ENCODE results near the gene WDR31.
"Not testable (repeated sequence)": the region's sequence is repeated elsewhere in the genome, so short reads cannot be mapped to it uniquely, and the experiment has no call there.

WDR31 gene

DNA sequence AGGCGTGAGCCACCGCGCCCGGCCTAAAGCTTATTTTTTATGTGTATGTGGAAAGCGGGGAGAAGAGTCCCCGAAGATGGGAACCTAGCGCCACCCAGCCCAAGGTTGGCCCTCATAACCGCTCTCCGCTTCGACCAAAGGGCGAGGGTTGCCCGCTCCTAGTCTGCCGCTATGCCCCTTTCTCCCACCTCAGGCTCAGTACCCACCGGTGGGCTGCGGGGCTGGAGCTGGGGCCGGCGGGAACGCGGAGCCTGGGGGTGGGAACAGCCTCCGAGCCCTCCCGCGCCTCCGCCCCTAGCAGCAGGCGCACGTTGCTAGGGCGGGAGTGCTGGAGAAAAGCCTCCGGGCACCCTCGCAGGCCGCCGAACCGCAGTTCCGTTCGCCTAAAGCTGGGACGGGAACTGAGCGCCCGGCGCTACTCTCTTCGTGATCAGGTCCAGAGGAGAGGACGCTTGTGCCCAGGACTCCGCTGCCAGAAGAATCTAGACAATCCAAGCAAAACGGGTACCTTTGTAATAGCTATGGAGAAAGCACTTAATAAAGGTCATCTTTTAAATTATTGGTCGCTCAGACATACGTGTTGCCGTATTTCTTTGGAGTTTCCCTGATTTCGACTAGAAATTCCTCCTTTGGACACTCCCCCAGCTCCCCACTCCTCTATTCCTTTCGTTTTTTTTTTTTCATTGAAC is at the start of gene WDR31:
Gene WDR31, minus strand, starts transcription at position 265 of the 689 bp plus-strand sequence. CDS start 8,253 bp downstream, outside the sequence.
- H3K27ac ChIP-seq: peak within 1 kb of the TSS; percentile 71
- TF ChIP-seq ZFX (IDR thresholded peaks at IDR 0.05): peak; percentile 48
- TF ChIP-seq, protein P1, sequence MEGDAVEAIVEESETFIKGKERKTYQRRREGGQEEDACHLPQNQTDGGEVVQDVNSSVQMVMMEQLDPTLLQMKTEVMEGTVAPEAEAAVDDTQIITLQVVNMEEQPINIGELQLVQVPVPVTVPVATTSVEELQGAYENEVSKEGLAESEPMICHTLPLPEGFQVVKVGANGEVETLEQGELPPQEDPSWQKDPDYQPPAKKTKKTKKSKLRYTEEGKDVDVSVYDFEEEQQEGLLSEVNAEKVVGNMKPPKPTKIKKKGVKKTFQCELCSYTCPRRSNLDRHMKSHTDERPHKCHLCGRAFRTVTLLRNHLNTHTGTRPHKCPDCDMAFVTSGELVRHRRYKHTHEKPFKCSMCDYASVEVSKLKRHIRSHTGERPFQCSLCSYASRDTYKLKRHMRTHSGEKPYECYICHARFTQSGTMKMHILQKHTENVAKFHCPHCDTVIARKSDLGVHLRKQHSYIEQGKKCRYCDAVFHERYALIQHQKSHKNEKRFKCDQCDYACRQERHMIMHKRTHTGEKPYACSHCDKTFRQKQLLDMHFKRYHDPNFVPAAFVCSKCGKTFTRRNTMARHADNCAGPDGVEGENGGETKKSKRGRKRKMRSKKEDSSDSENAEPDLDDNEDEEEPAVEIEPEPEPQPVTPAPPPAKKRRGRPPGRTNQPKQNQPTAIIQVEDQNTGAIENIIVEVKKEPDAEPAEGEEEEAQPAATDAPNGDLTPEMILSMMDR (conservative IDR thresholded peaks at IDR 0.05): no peak

DNA sequence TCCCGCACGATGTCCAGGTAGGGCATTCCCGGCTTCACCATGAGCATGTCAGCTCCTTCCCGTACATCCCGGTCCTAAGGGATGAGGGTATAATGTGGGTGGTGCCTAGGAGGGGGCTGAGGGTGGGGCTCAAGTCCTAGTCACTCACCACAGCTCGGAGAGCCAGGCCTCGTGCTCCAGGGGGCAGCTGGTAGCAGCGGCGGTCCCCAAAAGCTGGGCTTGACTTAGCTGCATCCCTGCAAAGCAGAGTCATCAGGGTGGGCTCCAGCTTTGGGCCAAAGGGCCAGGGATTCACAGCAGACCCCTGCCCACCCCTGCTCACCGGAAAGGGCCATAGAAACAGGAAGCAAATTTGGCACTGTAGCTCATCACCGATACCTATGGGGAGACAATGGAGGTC is 49.4 kb upstream of the WDR31 start:
- H3K27ac ChIP-seq: no peak overlapping the region
- TF ChIP-seq, protein P1 (conservative IDR thresholded peaks at IDR 0.05): no peak
- TF ChIP-seq ZFX (IDR thresholded peaks at IDR 0.05): no peak

DNA sequence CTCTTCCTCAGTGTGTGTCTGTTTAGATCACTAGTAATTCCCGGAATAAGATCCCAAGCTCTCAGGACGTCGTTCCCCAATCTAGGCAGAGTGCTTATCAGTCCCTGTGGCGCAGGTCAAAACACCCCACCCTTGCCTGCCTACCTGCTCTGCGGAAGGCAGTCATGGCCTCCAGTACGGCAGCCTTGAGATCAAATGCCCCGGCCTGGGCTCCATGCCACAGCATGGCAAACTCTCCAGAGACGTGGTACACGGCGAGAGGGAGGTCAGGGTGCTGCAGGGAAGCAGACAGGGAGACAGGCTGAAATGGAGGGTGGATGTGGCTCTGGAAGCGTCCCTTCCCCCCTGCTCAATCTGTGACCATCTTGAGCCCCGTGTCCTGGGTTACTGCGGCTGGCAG is 48.8 kb upstream of the WDR31 start:
- no peak overlapping the region for H3K27ac ChIP-seq
- no peak for TF ChIP-seq ZFX (IDR thresholded peaks at IDR 0.05)
- TF ChIP-seq, protein P1 (conservative IDR thresholded peaks at IDR 0.05): no peak

DNA sequence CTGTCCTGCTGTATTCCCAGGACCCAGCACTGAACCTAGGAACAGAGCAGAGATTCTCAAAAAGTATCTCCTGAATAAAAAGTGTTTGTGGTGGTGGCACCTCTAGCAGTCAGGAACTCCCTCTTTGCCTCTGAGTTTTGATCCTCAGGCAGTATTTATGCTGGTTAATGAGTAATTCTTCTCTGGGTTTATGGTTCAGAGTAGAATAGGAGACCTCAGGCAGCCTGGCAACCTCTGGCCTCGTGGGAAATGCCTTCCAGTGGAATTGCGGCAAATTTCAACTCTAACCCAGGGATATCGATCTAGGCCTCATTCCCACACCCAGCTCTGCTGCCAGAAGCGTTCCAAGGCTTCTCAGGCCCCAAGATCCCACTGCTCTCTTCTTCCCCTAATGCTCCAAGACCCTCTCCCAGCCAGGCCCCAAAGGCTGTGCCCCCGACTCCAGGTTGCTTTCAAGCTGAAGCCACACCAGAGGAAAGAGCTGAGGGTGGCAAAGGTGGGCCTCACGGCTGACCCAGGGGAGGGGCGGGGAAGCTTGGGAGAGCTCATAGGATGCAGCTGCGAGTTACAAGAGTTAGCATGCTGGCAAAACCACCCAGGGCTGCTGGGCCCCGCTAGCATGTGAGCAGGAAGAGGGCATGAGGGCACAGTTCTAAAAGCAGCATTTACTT is 47.6 kb upstream of the WDR31 start:
- H3K27ac ChIP-seq: no peak overlapping the region
- no peak for TF ChIP-seq ZFX (IDR thresholded peaks at IDR 0.05)
- TF ChIP-seq, protein P1 (conservative IDR thresholded peaks at IDR 0.05): no peak

DNA sequence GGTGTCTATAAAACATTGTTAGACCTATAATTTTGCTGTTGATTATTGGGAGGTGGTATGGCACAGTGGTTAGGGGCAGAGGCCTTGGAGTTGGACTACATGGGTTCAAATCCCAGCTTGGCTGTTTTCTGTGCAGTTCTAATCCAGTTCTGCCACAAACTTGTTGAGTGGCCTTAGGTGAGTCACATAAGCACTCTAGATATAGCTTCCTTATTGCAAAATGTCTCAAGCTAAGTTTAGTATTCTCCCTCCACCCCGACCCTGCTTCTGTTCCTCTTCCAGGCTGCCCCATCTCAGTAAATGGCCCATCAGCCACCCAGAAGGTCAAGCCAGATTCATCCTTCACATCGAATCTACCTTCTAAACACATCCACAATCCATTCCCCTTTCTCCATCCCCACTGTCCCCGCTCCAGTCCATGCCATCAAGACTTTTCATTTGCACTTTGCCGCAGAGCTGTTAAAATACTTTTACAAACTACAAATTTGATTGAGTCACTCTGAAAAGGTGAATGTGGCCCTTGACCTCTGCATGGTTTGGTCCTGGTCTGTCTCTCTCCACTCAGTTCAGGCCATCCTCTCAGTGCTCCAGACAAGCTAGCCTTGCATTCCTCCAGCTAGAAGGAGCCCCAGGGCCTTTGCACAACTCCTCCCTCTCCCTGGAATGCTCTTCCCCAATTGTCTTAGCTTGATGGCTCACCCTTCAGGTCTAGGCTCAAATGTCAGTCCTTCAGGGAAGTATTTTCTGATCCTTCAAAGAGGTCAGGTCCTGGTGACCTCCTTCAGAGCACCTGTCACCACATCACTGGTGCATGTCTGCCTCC is 46.7 kb upstream of the WDR31 start:
- no peak overlapping the region for H3K27ac ChIP-seq
- TF ChIP-seq ZFX (IDR thresholded peaks at IDR 0.05): no peak
- TF ChIP-seq, protein P1 (conservative IDR thresholded peaks at IDR 0.05): no peak

DNA sequence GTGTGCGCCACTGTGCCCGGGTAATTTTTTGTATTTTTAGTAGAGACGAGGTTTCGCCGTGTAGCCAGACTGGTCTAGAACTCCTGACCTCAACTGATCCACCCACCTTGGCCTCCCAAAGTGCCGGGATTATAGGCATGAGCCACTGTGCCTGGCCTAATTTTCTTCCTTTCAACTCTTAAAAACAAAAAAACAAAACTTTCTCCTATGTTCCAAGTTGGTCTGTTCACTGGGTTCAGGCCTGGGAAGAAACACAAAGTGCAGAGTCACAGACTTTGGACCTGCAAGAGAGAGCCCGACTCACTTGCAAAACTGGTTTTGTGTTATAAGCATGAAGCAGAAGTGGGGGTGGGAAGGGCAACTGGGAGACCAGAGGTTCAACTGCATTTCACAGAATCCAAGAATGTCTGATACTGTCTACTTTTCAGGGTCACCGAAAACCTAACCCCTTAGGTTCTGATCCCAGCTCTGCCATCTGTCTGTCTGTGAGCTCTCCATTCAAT is 41.9 kb upstream of the WDR31 start:
- peak overlapping the region; percentile 90 for H3K27ac ChIP-seq
- no peak for TF ChIP-seq ZFX (IDR thresholded peaks at IDR 0.05)

DNA sequence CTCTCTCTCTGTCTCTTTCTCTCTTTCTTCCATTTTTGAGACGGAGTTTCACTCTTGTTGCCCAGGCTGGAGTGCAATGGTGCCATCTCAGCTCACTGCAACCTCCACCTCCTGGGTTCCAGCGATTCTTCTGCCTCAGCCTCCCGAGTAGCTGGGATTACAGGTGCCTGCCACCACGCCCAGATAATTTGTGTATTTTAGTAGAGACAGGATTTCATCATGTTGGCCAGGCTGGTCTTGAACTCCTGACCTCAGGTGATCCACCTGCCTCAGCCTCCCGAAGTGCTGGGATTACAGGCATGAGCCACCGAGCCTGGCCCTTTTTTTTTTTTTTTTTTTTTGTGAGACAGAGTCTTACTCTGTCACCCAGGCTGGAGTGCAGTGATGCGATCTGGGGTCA is 41.4 kb upstream of the WDR31 start:
- peak overlapping the region; percentile 90 for H3K27ac ChIP-seq

DNA sequence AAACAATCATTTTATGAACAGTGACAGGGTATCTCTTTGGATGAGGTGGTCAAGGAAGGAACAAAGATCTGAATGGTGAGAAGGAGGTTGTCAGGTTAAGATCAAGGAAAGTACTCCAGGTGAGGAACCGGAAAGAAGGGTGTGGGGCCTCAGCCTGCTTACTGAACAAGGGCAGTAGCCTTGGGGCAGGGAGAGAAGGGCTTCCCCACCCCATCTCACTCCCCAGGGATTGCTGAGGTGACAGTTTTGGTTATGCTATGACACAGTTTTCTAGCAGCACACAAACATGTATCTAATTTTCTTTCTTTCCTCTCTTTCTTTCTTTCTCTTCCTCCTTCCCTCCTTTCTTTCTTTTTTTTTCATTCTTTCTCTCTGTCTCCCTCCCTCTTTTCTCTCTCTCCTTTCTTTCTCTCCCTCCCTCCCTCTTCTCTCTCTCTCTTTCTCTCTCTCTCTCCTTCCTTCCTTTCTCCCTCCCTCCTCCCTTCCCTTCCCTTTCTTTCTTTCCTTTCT is 40.8 kb upstream of the WDR31 start:
- peak overlapping the region; percentile 90 for H3K27ac ChIP-seq
- TF ChIP-seq, protein P1 (conservative IDR thresholded peaks at IDR 0.05): no peak
- no peak for TF ChIP-seq ZFX (IDR thresholded peaks at IDR 0.05)

DNA sequence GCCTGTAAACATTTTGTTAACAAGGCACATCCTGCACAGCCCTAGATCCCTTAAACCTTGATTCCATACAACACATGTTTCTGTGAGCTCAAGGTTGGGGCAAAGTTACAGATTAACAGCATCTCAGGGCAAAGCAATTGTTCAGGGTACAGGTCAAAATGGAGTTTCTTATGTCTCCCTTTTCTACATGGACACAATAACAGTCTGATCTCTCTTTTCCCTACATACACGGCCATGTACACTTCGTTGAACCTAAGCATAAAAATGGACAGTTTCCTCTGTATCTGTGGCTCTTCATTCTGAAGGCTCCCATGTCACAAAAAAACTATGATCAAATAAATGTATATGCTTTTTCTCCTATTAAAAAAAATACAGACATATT is 39.7 kb upstream of the WDR31 start:
- H3K27ac ChIP-seq: not testable (repeated sequence)

DNA sequence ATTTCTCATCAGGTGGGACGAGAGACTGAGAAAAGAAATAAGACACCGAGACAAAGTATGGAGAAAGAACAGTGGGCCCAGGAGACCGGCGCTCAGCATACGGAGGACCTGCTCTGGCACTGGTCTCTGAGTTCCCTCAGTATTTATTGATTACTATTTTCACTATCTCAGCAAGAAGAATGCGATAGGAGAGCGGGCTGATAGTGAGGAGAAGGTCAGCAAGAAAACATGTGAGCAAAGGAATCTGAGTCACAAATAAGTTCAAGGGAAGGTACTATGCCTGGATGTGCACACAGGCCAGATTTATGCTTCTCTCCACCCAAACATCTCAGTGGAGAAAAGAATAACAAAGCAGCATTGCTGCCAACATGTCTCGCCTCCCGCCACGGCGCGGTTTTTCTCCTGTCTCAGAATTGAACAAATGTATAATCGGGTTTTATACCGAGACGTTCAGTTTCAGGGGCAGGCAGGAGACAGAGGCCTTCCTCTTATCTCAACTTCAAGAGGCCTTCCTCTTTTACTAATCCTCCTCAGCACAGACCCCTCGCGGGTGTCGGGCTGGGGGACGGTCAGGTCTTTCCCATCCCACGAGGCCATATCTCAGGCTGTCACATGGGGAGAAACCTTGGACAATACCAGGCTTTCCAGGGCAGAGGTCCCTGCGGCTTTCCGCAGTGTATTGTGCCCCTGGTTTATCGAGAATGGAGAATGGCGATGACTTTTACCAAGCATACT is 39.2 kb upstream of the WDR31 start:
- not testable (repeated sequence) for H3K27ac ChIP-seq

All from C4-2B (cell line).